HG02678 (cell line): ENCODE measurements around the gene SLC17A2.

Source experiments
- ATAC-seq: cut with Tn5 transposase; IDR thresholded peaks from one replicate; pipeline ENCODE4 v1.9.1; 2021; ENCODE audit warnings: mild to moderate bottlenecking, moderate library complexity; ENCODE audit not compliant: unreplicated experiment

Gene SLC17A2

DNA sequence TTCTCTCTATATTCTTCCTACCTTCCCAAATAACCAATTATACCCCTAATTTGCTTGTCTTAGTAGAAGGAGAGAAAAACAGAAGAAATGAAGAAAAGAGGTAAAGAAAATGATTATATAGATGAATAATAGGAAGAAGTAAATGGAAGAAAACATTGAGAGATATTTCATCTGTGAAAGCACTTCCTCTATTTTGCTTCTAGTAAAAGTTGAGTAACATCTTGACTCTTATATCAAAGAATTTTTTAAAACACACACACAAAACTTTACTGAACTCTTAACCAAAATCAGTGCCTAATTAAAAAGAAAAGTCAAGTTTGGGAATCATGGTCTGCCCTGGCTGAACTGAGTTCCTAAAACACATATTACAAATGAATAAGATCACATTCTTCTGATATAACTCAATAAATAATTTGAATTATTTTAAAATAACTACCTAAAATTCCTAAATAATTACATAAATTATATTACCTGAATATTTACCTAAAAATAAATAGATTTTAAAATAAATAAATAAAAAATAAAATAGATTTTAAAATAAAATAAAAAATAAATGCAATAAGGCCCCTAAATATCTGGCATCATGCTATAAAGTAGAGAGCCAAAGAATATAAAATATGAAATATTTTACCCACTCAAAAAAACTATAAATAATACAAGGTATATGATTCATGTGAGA lies 8.8 kb downstream of the SLC17A2 start:
- ATAC-seq = no peak

DNA sequence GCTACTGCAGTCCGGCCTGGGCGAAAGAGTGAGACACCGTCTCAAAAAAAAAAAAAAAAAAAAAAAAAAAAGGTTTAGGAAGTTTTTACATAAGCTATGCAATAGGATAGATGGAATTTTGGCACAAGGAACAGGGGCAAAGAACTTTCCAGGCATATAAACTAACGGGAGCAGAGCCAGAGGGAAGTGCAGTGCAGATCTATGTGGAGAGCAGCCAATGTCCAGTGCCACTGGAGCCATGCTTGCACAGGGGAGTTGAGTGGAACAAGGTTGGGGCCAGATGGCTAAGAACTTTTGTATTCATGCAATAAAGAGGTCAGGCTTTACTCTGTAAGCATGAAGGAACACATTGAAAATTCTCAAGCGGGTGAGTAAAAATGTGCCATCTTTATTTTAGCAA lies 10.8 kb downstream of the SLC17A2 start:
- no peak for ATAC-seq

DNA sequence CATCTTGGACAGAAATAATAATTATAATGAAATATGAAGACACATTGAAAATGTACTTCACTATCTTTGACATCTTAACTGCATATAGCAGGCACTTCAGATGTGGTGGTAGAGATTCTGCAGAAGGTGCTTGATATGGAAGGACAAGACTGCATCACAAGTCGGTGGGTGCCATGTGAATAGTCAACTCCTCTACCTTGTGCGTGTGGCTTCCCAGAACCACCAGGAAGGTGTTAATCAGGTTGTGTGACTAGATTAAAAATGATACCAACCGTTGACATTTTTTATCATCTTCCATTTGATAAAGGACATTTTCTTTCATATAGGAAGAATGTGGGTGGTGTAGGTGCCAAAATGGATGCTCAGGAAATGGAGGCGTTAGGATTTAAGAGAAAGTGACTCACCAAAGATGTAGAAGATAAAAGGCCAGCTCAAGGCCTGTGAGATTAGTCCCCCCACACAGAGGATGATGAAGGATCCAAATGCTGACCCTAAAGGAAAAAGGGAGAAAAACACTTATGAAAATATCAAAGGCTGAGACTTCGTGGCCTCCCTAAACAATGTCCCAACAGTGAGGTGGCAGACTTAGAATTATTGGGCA lies 12.3 kb downstream of the SLC17A2 start:
- ATAC-seq = no peak

DNA sequence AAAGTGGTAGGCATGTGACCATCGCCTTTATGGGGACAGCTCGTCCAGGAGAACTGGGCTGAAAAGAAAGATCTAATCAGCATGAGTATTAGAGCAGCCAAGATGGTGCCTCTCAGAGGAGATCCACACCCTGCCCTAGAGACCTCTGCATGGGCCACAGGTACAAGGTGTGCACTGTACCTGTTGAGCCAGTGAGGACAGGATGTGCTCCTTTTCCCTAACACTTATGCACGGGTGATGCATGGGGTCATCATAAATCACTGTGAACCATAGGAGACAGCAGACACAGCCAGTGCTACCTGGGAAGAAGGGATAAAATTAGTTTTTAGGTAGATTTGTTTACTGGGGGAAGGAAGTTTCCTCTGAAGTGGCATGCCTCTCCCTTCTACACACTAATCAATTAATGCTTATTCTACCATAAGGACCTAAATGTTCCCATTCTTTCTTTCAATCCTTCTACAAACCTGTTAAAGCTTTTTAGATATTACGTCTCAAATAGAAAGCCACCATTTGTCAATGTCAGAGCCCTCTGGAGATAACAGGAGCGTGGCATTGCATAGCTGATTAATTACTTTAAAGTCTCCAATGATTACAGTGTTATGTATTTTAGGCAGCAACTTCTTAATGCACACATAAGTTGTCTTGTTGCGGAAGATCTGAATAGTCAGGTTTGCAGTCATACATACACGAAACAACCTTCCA lies 13.6 kb downstream of the SLC17A2 start:
- no peak for ATAC-seq

DNA sequence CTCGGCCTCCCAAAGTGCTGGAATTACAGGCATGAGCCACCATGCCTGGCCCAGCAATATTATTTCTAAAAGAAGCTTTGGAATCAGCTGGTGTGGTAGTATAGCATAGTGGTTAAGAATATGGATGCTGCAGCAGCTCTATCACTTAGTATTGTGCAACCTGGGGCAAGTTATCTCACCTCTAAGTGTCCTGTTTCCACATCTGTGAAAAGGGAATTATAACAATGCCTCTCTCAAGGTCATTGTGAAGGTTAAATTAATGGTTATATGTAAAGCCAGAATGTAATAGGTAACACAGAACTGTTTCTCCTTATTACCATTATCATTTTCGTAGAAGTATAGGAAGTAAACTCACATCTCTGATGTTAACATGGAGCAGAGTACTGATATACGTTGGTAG lies 14.2 kb downstream of the SLC17A2 start:
- ATAC-seq = no peak

DNA sequence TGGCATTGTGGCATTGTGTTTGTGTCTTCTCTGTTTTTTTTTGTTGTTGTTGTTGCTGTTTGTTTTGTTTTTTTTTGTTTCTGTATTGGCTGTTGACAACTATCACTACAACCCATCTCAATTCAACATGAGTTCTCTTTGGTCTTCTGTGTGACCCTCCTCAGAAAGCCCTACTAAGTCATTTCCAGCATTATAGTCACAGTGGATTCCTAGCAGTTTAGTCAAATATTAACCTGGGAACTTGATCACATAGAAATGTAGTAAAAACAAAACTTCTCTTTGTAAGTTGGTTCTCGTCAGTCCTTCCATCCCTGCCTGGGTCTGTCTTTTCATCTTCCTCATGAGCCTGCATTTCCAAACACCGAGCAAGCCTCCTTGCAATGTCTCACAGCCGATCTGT lies 16.8 kb downstream of the SLC17A2 start:
- no peak for ATAC-seq

DNA sequence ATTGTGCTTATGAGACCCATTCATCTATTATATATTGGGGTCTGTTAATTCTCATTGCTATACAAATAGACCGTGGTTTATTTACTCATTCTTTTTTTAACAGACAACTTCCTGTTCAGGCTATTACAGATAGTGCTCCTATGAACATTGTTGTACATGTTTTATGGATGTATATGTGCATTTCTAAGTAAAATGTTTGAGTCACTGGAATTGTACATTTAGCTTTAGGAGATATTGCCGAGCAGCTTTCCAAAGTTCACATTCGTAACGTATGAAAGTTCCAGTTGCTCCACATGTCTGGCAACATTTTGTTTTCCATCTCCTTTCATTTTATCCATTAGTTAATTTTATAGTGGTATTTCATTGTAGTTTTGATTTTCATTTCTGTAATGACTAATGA lies 19.1 kb downstream of the SLC17A2 start:
- no peak for ATAC-seq

DNA sequence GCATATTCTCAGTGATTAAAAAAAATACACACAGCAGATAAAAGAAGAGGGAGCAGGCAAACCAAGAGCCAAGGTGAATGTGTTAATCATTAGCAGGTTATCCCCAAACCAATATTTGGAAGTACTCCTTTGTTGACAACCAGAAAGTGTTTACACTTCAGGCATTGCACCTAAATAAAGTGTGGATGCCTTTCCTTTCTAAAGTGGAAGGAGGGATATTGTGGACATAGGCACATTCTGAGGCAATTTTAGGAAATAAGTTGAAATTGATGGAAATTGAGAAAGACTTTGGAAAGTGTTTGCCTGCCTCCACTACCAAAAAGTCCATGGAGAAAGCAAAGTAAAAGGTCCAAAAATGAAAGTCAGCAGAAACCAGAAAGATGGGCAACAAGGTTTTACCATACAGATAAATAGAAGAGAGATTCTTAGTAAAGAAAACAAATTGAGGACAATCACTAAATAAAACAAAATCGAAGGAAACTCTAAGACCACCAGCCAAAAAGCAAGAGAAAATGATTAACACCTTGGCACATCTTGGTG lies 22.9 kb downstream of the SLC17A2 start:
- ATAC-seq = no peak

DNA sequence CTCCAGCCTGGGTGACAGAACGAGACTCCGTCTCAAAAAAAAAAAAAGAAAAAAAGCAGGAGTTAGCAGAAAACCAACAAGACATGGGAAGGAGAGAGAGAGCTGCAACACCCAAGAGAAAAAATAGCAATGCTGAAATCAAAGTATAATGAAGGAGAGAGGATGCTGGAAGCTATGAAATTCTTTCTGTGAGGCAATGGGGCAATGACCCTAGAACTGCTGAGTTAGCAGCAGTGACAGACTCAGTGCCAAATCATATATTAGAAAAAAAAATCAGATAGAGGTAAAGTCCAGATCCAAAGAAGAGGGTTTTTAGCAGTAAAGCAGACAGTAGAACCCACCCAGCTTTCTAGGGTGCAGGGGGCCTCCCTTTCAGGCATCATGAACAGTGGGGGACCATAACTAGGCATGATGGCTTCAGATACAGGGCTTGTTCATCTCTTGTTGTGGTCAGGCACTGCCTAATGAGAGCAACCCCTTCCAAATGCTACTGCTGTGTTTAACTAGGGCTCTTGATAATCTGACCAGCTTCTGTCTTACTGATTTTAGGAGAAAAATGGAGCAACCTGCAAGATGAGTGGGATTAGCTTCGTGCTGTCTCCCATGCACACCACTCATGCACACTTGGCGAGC lies 26.9 kb downstream of the SLC17A2 start:
- ATAC-seq = no peak

DNA sequence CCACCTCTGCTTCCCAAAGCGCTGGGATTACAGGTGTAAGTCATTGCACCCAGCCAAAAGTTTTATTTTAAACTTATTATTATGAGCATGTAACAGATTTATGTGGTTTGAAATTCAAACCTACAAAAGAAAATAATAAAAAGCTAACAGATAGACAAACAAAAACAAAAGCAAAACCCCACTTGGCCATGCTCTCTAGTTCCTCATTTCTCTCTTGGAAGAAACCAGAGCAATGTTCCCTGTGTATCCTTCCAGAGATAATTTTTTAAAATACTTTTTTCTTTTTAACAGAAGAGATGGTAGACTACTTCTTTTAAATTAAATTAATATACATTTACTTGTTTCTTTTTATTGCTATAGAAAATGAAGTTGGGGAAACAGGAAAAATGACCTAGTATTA lies 28.4 kb downstream of the SLC17A2 start:
- no peak for ATAC-seq

DNA sequence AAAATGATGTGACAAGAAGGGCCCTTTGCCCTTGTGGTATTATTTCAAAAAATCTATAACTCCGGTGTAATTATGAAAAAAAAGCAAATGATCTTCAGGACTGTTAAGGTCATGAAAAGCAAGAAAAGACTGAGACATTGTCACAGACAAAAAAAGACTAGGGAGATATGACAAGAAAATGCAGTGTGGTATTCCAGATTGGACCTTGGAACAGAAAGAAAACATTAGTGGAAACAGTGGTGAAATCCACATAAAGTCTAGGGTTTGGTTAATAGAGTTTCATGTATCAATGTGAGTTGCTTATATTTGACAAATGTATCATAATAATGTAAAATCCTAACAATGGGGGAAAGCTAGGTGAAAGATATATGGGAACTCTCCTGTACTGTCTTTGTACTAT lies 29.6 kb downstream of the SLC17A2 start:
- ATAC-seq = no peak

DNA sequence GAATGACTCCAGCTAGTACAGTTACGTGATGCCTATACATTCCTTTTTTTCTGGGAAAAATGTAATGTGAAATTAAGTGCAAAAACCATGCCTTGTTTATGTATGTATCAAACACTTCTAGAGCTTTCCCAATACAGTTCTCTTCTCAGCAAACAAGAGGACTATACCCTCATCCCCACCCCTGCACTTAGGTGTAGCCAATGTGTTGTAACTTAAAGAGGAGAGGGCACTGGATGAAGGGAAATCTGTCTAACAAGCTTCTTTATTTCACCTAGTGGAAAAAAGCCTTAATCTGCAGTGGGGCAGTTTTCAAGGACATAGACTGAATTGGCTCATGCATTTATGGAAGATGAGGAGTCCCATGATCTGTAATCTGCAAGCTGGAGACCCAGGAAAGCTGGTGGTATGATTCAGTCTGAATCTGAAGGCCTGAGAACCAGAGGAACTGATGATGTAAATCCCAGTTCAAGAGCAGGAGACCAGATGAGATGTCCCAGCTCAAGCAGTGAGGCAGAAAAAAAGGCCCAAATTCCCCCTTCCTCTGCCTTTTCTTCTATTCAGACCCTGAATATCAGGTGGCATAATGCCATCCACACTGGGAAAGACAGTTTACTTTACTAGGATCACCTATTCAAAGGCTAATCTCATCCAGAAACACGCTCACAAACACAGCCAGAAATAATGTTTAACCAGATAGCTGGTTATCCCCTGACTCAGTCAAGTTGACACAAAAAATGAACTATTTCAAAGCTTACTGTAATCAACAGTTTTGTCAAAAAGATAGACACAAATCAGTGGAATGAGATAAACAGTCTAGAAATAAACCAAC lies 30.7 kb downstream of the SLC17A2 start:
- no peak for ATAC-seq

DNA sequence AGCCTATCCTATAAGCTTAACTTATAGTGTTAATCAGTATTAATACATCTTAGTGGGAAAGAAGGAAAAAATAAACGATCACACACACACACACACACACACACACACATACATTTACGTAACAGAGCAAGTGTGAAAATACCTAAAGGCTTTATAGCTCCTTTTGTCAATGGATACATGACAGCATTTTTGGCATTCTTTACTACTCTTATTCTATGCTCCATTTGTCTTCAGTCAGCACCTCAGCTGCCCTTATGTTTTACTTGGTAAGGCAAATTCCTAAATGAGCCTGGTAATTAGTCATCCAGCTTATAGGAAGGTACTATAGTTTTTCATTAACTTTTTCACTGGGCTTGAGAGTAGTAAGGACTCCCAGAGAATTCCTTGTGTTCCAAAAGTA lies 31.4 kb downstream of the SLC17A2 start:
- no peak for ATAC-seq

DNA sequence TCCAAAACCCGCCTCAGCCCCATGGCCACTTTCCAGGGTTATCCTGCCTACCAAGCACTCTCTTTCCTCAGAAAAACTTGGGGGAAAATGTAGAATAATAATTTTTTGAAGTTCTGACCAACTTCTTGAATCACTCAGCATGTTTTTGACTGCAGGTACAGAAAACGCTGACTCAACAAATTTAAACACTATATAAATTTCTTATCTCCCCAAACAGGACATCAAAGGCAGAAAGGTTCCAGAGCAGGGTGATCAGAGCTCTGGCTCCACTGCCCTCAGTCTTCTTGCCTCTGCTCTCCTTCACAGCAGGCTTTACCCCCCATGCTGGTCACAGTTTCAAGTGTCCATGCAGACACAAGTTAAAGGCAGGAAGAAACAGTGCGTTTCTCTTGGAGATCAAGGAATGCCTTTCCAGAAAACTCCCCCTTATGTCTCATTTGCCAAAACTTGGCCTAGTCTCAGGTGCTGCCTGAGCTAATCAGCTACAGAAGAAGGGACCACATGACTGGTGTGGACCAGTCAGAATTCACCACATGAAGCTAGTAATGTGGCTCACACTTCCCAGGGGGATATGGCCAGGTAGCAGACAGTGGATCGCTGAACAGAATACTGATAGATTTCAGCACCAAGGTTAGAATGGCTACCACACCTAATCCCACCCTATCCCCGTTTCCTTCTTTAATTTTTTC lies 32.1 kb downstream of the SLC17A2 start:
- ATAC-seq = no peak

DNA sequence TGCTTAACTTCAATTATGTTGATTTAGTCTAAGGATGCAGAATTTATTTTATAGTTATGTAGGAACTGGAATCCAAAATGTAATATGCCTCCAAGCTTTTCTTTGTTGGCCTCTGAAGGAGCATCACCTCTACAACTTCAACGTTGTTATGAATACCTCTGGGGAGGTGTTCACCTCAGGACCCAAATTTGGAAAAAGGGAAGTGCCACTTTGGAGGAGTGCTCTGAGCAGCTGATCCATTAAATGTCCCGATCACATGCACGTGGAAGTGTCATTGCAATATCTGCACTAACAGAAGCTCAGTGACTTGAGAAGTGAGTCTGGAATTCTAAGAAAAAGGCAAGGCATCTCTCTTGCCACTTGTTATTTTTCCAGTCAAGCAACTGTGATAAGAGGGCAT lies 34.2 kb downstream of the SLC17A2 start:
- no peak for ATAC-seq

DNA sequence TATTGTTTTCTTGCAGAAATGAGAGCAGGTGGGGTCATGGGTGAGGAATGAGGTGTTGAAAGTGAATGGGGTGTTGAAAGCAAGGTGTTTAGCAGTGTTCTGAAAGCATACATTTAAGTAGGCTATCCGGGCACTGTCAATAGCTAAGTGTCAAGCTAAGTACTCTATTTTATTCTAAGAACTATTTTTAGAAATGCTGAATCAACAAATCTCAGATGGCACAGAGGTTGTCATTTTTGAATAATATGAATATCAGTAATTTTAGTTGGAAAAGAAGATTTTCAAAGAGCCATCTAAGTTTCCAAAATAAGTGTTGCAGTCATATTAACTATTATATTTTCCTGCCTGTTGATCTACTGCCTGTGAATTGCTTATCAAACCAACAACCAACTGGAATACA lies 34.7 kb downstream of the SLC17A2 start:
- ATAC-seq = no peak

DNA sequence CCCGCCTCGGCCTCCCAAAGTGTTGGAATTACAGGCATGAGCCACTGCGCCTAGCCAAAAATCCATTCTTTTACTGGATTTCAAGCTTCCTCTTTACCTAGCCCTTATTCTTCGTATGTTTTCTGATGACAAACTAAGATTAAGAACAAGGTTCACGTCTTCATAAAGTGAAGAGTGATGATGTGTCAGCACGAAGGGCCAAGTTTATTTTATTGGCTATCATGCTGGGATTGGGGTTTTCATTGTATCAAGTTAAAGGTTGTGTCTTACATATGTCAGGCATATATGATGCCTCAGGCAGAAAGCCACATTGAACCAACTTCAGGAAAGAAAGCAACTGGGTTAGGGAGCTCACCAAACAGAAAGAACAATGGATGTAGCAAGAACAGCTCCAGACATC lies 36.7 kb downstream of the SLC17A2 start:
- no peak for ATAC-seq

DNA sequence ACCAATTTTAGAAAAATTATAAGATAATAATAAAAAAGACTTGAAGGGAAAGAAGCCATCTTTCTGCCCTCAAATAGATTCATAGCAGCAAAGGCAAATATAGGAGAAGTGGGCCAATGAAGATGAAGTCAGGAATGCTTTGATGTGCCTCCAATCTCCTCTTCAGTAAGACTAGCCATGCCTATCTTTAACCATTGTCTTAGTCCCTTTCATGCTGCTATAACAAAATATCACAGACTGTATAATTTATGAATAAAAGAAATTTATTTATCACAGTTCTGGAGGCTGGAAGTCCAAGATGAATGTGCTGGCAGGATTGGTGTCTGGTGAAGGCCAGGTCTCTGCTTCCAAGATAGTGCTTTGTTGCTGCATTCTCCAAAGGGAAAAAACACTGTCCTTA lies 37.6 kb downstream of the SLC17A2 start:
- ATAC-seq = no peak

DNA sequence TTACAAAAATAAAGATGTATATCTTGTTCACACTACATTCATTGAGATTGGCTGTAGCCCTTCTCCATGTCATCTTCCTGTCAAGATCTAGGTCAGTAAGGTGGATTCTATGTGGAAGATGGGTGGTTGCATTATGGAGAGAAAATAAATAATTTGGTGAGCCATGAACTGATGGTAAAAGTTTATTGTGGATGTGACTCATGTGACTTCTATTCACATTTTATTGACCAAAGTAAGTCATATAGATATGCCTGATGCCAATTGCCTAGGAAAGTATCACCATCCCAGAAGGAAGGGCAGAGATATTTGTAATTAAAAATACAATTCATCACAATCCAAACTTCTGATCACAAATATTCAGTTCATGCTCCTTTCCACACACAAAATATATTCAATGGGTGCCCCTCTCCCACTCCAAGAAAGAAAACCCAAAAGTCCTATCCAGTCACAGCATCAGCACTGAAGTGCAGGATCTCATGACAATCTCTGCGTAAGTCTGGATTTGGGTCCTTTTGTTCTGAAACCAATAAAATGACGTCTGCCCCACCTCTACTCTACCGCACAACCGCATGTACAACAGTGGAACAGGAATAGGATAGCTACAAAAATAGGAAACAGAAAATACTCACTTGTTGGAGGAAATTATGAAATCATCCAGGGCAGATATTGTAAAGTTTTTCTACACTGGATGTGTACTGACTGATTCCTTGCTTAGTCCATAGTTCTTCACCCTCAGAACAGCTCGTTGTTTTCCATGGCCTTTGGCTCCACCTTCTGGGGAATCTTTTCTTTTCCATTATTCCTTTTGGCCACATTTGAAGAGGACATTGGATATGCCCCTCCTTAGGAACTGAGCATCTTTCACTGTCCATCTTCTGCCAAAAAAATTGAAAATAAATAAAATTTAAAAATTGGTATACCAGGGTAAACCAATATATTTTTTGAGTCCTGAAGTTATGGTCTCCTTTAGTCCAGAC lies 40.3 kb downstream of the SLC17A2 start:
- ATAC-seq = no peak
